Measurements from ENCODE around the gene BMPR2. TPM values are rescaled to one million over a fixed set of nuclear protein-coding genes. Genes with fewer than 3 reads are reported as not detected.
"Not testable (repeated sequence)": the region's sequence is repeated elsewhere in the genome, so short reads cannot be mapped to it uniquely, and the experiment has no call there.

Gene BMPR2
- polyA plus RNA-seq, 1 of the 3 experiments (the other 2 are of a cell fraction), result 10.2 TPM

GRCh38 chr2:202494300-202495229, 118.4 kb downstream of the BMPR2 start:
- peaks cover 4% of the 10 kb centered on the region for H3F3A ChIP-seq (replicated peaks; ENCODE audit: insufficient read depth)
- CTCF ChIA-PET, result interaction anchor here (1.0 kb wide), 1 partner anchor 764 kb away, joined by 3 read pairs; no protein-coding TSS in a partner anchor
- H3K4me3 ChIP-seq (ENCODE audit: low read depth in 2 of 2, low read length in 1 of 2), result no peak overlapping the region
- no peaks in the 10 kb centered on the region for H3K9me2 ChIP-seq
- H3K9ac ChIP-seq, result no peak overlapping the region
- peaks cover 55% of the 10 kb centered on the region for H3K79me2 ChIP-seq (ENCODE audit: insufficient read depth)
- peak overlapping the region in 1 of 2 experiments; percentile 31; a peak in 2 of 4 replicates for H3K27ac ChIP-seq (ENCODE audit: low read depth in 2 of 2, low read length in 1 of 2)
- no peaks in the 10 kb centered on the region; the same call in 1 of the 2 replicates for H4K20me1 ChIP-seq (ENCODE audit: insufficient read depth)
- H3K9me3 ChIP-seq, result no peaks in the 10 kb centered on the region
- TF ChIP-seq TEAD4 (IDR thresholded peaks at IDR 0.05; ENCODE audit: borderline replicate concordance, insufficient read depth), result no peak
- no peak for TF ChIP-seq TCF12 (IDR thresholded peaks at IDR 0.05)
- TF ChIP-seq ELF1 (IDR thresholded peaks at IDR 0.05), result no peak
- TF ChIP-seq MXI1 (IDR thresholded peaks at IDR 0.05; ENCODE audit: low read depth, low read length), result peak; percentile 56; the same call in 1 of the 2 replicates
- no peak for TF ChIP-seq EP300 (IDR thresholded peaks at IDR 0.05; ENCODE audit: borderline replicate concordance in 1 of 2, low read depth in 1 of 2, low read length in 1 of 2)
- no peak for TF ChIP-seq RAD21 (IDR thresholded peaks at IDR 0.05; ENCODE audit: low read length)
- POLR2A ChIA-PET, result no interaction called here
- H3K4me2 ChIP-seq, result no peak overlapping the region
- H3K36me3 ChIP-seq (replicated peaks in 1 of 2; ENCODE audit: control insufficient read depth in 1 of 2, insufficient read depth in 2 of 2, low read length in 1 of 2), result peaks cover 0 to 9% of the 10 kb centered on the region in 2 experiments
- peaks cover 3 to 7% of the 10 kb centered on the region in 2 experiments; a peak in 3 of 4 replicates for H3K4me1 ChIP-seq (ENCODE audit: control insufficient read depth in 1 of 2, insufficient read depth in 2 of 2, low read depth in 1 of 2, low read length in 1 of 2)
- H2AFZ ChIP-seq (ENCODE audit: low read depth), result no peak overlapping the region
- peak; percentile 72 for DNase-seq
- H3K27me3 ChIP-seq (ENCODE audit: insufficient read depth), result no peaks in the 10 kb centered on the region
- 91% methylated on average over 12 of the region's 13 CpGs for WGBS (ENCODE audit: low lambda C conversion rate)

GRCh38 chr2:202495230-202495604, 119.1 kb downstream of the BMPR2 start:
- ChIA-PET CTCF (no interaction called here), POLR2A (interaction anchor here (0.5 kb wide), 1 partner anchor 955 kb away, joined by 4 read pairs; no protein-coding TSS in a partner anchor)
- no peak for DNase-seq
- no peak overlapping the region for H3K27ac ChIP-seq (ENCODE audit: low read depth in 2 of 2, low read length in 1 of 2)
- no peaks in the 10 kb centered on the region for H3K9me2 ChIP-seq
- H3K27me3 ChIP-seq (ENCODE audit: insufficient read depth), result no peaks in the 10 kb centered on the region
- no peak overlapping the region for H3K4me3 ChIP-seq (ENCODE audit: low read depth in 2 of 2, low read length in 1 of 2)
- peaks cover 0 to 6% of the 10 kb centered on the region in 2 experiments for H3K36me3 ChIP-seq (replicated peaks in 1 of 2; ENCODE audit: control insufficient read depth in 1 of 2, insufficient read depth in 2 of 2, low read length in 1 of 2)
- peaks cover 3 to 7% of the 10 kb centered on the region in 2 experiments; a peak in 3 of 4 replicates for H3K4me1 ChIP-seq (ENCODE audit: control insufficient read depth in 1 of 2, insufficient read depth in 2 of 2, low read depth in 1 of 2, low read length in 1 of 2)
- peaks cover 55% of the 10 kb centered on the region for H3K79me2 ChIP-seq (ENCODE audit: insufficient read depth)
- no peak for TF ChIP-seq USF2 (IDR thresholded peaks at IDR 0.05; ENCODE audit: borderline replicate concordance, low read depth, low read length)
- no peak for TF ChIP-seq FOXM1 (IDR thresholded peaks at IDR 0.05; ENCODE audit: low read depth)
- no peak for TF ChIP-seq ELF1 (IDR thresholded peaks at IDR 0.05)
- TF ChIP-seq SIN3A (IDR thresholded peaks at IDR 0.05; ENCODE audit: borderline replicate concordance, low read depth, low read length), result no peak
- TF ChIP-seq JUND (IDR thresholded peaks at IDR 0.05), result no peak
- no peak for TF ChIP-seq RXRA (IDR thresholded peaks at IDR 0.05; ENCODE audit: borderline replicate concordance, low read depth)
- no peak for TF ChIP-seq SMC3 (IDR thresholded peaks at IDR 0.05; ENCODE audit: low read depth, low read length)
- TF ChIP-seq IRF3 (IDR thresholded peaks at IDR 0.05; ENCODE audit: low read depth, low read length), result no peak
- no peak for TF ChIP-seq EZH2phosphoT487 (IDR thresholded peaks at IDR 0.05; ENCODE audit: borderline replicate concordance, low read depth)
- H3K4me2 ChIP-seq, result no peak overlapping the region
- H4K20me1 ChIP-seq (ENCODE audit: insufficient read depth), result no peaks in the 10 kb centered on the region; the same call in 1 of the 2 replicates
- H3K9me3 ChIP-seq, result no peaks in the 10 kb centered on the region
- H3K9ac ChIP-seq, result no peak overlapping the region
- WGBS (ENCODE audit: low lambda C conversion rate), result 95% methylated on average over 23 of the region's 23 CpGs
- H2AFZ ChIP-seq (ENCODE audit: low read depth), result no peak overlapping the region
- H3F3A ChIP-seq (replicated peaks; ENCODE audit: insufficient read depth), result peaks cover 4% of the 10 kb centered on the region

- H3K36me3 ChIP-seq (replicated peaks in 1 of 2; ENCODE audit: control insufficient read depth in 1 of 2, insufficient read depth in 2 of 2, low read length in 1 of 2); H3K4me1 ChIP-seq (ENCODE audit: control insufficient read depth in 1 of 2, insufficient read depth in 2 of 2, low read depth in 1 of 2, low read length in 1 of 2); H4K20me1 ChIP-seq (ENCODE audit: insufficient read depth); H3K4me2 ChIP-seq; H2AFZ ChIP-seq (ENCODE audit: low read depth); H3K9me2 ChIP-seq; H3F3A ChIP-seq (replicated peaks; ENCODE audit: insufficient read depth); POLR2A ChIA-PET; H3K27me3 ChIP-seq (ENCODE audit: insufficient read depth); H3K4me3 ChIP-seq (ENCODE audit: low read depth in 2 of 2, low read length in 1 of 2); CTCF ChIA-PET; H3K27ac ChIP-seq (ENCODE audit: low read depth in 2 of 2, low read length in 1 of 2); DNase-seq; H3K9me3 ChIP-seq; H3K9ac ChIP-seq: not testable (repeated sequence)
- H3K79me2 ChIP-seq (ENCODE audit: insufficient read depth), result peaks cover 43% of the 10 kb centered on the region
- 98% methylated on average over 17 of the region's 38 CpGs for WGBS (ENCODE audit: low lambda C conversion rate)
Observed at GRCh38 chr2:202496835-202497472, 120.8 kb downstream of the BMPR2 start.
